RWPE1 (cell line): ENCODE data around the gene POLR2H.

Experiments used
- CTCF ChIA-PET: fragments of 350-600 bp; sonication (Branson Sonifier 250); formaldehyde crosslinking; extraction: SDS; loops from one replicate; lab custom pipeline; 2021; lab: Yijun Ruan, JAX
- POLR2A ChIA-PET: fragments of 400-600 bp; formaldehyde crosslinking; extraction: SDS; loops from one replicate; lab custom pipeline; 2020; ENCODE audit warnings: antibody characterized with exemption; ENCODE audit not compliant: low non-redundant PET; lab: Yijun Ruan, JAX
- DNase-seq: peaks from one replicate; pipeline ENCODE4 v3.0.0; 2012; ENCODE audit warnings: low spot score
- H3K27ac ChIP-seq: fragments of 450-650 bp; 2 replicates; pipeline ENCODE4 v1.5.1; 2017
- TF ChIP-seq, protein P1 (sequence below): fragments of 450-650 bp; conservative IDR thresholded peaks from 2 replicates; pipeline ENCODE4 v1.5.1; 2017; ENCODE audit warnings: low read depth, mild to moderate bottlenecking

The POLR2H gene

DNA sequence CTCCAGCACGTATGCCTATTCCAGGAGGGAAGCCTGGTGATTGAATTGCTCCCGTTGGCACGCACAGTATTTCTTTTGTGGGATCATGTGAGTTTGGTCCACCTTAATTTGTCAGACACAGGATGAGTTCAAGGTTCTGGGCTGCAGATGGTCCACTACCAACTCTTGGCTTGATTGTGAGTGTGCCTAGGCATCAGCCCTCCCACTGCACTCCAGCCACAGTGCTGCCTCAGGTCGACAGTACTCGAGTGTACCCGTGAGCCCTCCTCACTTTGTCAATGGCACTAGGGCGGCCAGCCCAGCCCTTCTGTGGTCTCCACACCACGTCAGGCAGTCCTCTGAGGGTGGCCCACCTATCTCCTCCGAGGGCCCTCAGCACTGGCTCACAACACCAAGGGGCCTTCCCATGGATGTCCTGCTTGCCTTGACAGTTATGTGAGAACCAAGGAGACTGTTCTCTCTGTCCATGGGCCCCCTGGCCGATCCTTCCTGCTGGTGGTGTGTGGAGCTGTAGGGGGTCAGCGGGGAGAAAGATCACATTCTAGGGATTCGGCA is 48.5 kb downstream of the POLR2H start:
- ChIA-PET POLR2A (no interaction called here), CTCF (no interaction called here)
- TF ChIP-seq, protein P1, sequence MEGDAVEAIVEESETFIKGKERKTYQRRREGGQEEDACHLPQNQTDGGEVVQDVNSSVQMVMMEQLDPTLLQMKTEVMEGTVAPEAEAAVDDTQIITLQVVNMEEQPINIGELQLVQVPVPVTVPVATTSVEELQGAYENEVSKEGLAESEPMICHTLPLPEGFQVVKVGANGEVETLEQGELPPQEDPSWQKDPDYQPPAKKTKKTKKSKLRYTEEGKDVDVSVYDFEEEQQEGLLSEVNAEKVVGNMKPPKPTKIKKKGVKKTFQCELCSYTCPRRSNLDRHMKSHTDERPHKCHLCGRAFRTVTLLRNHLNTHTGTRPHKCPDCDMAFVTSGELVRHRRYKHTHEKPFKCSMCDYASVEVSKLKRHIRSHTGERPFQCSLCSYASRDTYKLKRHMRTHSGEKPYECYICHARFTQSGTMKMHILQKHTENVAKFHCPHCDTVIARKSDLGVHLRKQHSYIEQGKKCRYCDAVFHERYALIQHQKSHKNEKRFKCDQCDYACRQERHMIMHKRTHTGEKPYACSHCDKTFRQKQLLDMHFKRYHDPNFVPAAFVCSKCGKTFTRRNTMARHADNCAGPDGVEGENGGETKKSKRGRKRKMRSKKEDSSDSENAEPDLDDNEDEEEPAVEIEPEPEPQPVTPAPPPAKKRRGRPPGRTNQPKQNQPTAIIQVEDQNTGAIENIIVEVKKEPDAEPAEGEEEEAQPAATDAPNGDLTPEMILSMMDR: no peak
- H3K27ac ChIP-seq: no peak overlapping the region
- DNase-seq: no peak

GRCh38 chr3:184414418-184415202 is 53.1 kb downstream of the POLR2H start:
- TF ChIP-seq, protein P1: no peak
- ChIA-PET CTCF (interaction anchor here (0.8 to 2.9 kb wide), 4 partner anchors 43 to 99 kb away, joined by 3 to 13 read pairs (median 6); no protein-coding TSS in a partner anchor), POLR2A (interaction anchor here (0.6 kb wide), 1 partner anchor 127 kb away, joined by 5 read pairs; no protein-coding TSS in a partner anchor)
- H3K27ac ChIP-seq: no peak overlapping the region
- no peak for DNase-seq

- DNase-seq: no peak
- TF ChIP-seq, protein P1: no peak
- no peak overlapping the region for H3K27ac ChIP-seq
- CTCF ChIA-PET: interaction anchor here (1.0 kb wide), 1 partner anchor 99 kb away, joined by 8 read pairs; no protein-coding TSS in a partner anchor
- POLR2A ChIA-PET: interaction anchor here (0.6 kb wide), 1 partner anchor 126 kb away, joined by 5 read pairs; no protein-coding TSS in a partner anchor
Measured at GRCh38 chr3:184415203-184415490, 53.6 kb downstream of the POLR2H start.

- ChIA-PET CTCF (interaction anchor here (0.5 to 3.2 kb wide), 18 partner anchors 12 to 997 kb away, joined by 3 to 23 read pairs (median 4); no protein-coding TSS in a partner anchor), POLR2A (no interaction called here)
- peak; percentile 73 for DNase-seq
- no peak overlapping the region for H3K27ac ChIP-seq
- TF ChIP-seq, protein P1: peak; percentile 85
Measured at GRCh38 chr3:184417619-184418327, 56.3 kb downstream of the POLR2H start.
